ENCODE data around the gene LTK.

Gene LTK

DNA sequence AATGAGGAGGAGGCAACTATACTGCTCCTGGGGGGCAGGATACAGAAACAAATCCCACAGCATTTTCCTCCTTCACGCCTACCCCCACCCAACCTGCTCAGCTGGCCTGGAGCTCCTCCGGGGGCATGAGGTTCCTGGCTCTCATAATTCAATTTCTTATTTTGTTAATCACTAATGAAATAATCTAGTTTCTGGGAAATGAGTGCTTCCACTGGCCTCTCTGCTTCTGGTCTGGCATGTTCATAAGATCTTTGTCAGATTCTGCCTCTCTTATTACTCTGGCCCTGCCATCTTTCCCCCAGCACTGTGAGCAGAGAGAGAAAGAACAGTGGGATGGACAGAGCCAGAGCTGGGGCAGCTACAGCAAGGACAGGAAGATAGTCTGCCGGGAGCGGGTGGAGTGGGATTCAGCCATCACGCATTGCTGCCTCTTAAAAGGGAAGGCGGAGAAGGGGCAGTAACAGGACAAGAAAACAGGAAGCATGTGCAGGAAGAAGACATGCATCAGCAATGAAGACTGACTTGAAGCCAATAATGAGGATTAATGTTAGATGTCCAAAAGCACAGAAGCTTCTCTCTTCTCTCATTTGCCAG, 16.8 kb upstream of the LTK start:
- no peak for DNase-seq (ENCODE audit: low spot score)

DNA sequence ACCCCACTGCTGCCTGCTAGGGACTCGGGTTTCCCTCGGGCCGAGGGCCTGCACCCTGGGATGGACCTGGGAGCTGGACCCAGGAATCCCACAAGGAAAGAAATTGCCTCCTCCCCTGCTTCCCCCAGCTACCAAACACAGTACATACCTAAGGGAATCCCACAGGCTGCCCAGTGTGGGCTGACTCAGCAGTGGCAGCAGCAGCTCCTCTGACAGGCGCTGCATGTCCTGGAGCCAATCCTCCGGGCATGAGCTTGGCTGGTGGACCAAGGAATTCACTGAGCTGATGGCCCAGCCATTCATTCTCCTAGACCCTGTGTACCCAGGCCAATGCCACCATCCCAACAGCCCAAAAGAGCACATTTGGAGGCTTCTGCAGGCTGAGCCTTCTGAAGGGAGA, 9.5 kb upstream of the LTK start:
- DNase-seq (ENCODE audit: low spot score) = no peak

DNA sequence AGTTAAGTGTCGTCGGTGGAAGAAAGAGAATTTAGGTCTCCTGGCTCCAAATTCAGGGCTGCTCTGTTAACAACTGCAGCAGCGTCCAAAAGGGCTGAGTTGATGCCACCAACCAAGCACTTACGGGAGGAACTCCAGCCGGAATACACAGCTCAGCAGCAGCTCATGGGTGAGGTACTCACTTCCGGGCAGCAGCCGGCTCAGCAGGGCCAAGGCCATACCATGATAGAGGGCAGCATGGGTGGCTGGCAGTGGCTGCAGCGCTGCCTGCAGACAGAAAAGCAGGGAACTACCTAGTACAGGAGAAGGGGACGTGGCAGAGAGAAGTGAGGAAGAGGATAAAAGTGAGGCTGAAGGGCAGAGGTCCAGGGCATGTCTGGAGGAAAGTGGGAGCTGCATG, 8.0 kb upstream of the LTK start:
- no peak for DNase-seq (ENCODE audit: low spot score)

DNA sequence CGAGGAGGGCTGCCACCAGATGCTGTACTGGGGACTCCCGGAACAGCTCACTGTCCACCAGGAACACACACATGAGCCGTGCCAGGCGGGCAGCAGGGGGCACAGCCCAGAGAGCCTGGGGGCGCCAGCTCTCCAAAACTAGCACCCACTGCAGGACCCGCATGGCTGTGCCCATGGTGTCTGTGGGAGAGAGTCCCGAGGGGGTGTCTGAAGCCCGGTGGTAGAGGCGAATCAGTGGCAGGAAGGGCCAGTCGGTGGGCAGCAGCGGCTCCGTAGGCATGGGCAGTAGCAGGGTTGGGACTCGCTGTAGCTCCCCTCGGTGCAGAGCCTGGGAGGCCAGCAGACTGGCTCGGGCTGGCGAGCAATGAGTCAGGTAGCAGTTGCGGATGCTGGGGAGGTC, 7.0 kb upstream of the LTK start:
- no peak for DNase-seq (ENCODE audit: low spot score)

DNA sequence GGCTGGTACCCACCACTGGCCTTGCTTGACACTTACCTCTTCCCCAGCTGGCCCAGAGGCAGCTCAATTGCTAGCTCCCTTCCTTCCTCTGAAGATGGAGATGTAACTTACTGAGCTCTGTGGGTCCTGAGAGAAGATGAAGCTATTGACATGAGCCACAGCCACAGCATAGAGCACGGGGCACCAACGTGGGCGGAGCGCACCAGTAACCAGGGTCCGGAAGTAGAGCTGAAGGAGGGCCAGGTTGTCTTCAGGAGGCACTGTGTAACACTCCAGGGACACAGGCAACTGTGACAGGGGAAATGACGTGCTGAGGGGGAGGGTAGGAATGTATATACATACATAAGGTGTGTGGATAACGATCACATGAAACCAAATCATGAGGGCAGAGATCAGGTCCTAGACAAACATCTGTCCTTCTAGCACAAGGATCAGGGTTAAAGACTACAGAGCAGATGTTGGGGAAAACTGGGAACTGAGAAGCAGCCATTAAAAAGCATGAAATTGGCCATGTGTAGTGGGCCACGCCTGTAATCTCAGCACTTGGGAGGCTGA, 4.3 kb upstream of the LTK start:
- DNase-seq (ENCODE audit: low spot score) = no peak

DNA sequence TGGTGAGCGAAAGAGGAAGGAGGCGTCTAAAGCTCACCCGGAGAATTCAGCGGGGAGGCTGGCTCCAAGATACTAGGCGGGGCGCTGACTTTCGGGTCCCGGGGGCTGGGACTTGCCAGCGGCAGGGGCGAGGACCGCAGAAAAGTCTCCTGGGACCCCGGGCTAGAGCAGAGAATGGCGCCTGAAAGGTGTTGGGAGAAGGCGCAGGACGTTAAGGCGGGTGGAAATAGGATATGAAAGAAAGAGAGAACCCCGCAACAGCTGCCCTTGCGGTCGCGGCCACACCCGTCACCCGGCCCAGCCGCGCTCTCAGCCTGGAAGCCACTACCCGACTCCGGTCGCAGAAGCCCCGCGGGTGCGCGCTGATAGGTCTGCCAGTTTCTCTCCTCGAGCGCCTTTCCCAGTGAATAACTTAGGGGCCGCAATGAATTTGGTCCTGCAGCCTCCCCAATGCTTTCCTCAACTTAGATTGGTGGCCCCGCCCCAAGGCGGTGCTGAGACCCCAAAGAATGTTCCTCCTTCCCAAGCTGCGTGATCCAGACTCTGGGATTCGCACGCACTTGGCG, 604 bp downstream of the LTK start:
- peak; percentile 35 for DNase-seq (ENCODE audit: low spot score)

DNA sequence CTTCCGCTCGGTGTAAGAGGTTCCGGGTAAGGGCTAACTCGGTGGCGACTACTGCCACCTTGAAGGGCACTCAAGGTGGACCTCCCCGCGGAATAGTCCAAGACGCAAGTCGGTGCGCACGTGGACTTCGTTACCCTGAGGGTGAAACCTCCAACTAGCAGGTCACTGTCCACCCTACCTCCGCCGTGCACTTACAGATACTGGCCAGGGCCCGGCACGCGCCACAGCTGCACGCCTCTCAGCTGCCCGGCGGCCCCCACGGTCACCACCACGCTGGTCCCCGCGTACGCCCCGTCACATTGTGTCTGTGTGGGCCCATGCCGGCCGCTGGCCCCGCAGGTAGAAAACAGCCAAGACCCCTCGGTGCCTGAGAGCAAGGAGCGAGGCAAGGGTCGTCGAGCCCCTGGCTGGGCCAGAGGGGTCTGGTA, 1.1 kb downstream of the LTK start:
- no peak for DNase-seq (ENCODE audit: low spot score)

DNA sequence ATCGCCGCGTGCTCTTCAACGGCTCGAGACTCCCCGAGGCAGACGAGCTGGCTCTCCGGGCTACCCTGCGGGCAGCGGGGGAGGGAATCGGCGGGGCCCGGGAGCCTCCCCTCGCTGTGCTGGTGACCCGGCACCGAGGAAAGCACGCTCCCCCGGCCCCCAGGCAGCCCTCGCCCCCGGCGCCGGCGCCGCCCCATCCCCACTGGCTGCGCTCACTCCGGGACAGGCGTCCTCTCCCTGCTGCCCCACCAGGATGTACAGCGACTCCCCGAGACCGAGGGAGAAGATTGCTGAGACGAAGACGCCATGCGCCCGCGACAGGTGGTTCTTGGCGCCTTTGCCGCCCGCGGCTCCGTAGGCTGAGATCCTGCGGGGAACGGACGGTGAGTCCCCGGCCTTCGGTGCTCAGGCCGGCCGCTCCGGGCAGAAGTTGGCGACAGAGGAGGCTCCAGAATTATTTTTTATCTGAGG, 1.7 kb downstream of the LTK start:
- DNase-seq (ENCODE audit: low spot score) = no peak

DNA sequence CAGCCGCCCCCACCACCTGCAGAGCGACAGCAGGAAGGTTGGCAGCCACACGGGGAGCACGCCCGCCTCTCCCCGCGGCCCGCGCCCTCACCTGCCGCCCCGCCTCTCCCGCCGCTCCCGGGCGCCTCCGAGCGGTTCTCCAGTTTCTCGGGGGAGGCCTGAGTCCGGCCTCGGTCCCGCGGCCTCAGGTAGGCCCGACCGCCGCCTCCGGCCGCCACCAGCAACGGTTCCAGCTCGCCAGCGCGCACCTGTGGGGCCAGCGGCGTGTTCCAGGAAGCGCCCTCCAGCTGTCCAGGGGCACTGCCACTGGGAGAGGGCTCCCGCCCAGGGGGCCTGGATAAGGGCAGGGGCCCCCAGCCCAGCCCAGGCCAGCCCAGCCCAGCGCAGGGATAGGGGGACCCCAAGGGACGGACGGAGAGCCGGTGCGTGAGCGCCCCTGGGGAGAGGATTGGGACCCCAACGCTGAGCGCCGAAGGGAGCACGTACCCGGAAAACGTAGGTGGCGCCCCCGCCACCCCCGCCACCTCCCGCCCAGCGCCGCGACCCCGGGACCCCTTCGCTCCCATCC, 2.2 kb downstream of the LTK start:
- DNase-seq (ENCODE audit: low spot score) = no peak

DNA sequence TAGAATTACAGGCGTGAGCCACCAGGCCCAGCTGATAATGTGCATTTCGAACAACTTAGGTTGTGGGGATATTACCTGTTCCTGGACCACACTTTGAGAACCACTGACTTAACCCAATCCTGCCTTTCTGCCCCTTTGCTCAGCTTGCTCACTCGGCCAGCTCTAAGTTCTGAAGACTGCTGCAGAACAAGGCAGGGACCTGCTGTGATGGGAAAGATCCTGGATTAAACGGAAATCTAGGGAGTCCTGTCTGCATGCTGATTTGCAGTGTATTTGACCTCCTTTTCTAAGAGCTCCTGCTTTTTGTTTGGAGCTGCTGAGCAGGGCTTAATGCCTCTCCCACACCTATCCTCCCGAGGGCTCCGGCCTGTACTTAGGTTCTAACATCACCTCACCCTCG, 2.9 kb downstream of the LTK start:
- DNase-seq (ENCODE audit: low spot score) = no peak

DNA sequence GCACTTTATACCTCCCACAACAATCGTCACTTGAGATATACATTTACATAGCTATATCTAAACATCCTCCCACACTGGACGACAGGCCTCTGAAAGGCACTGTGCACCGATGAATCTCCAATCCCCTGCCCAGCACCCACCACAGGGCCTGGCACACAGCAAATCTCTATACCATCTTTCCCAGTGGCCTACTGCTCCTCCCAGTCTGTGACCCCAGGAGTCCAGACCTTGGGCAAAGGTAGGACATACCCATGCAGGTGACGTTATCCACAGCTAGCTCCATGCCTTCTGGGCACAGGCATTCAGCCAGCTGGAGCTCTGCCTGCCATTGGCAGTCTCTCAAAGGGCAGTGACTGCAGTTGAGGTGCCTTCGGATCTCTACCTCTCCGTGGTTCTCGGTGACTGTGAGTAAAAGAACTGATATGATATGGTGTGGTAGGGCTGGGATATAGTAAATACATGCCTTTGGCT, 5.8 kb downstream of the LTK start:
- DNase-seq (ENCODE audit: low spot score) = no peak

DNA sequence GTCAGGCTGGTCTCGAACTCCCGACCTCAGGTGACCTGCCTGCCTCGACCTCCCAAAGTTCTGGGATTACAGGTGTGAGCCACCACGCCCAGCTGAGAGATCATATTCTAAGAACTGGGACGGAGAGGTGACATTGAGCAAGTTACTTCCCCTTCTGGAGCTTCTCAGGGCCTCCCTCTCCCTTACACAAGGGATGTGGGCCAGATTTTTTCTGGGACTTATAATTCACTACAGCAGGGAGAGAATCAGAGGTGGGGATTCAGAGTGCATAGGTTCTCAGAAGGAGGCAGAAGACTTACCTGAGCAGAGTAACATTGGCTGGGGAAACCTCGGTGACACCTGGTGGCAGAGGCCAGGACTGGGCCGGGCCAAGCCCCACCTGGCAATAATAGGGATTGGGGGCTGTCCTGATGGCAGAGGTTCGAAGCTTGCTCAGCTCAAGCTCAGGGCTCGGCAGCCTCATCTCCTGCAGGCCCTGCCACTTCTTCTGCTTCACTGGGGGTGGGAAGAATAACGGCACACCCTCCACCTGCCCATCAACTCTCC, 6.8 kb downstream of the LTK start:
- no peak for DNase-seq (ENCODE audit: low spot score)

DNA sequence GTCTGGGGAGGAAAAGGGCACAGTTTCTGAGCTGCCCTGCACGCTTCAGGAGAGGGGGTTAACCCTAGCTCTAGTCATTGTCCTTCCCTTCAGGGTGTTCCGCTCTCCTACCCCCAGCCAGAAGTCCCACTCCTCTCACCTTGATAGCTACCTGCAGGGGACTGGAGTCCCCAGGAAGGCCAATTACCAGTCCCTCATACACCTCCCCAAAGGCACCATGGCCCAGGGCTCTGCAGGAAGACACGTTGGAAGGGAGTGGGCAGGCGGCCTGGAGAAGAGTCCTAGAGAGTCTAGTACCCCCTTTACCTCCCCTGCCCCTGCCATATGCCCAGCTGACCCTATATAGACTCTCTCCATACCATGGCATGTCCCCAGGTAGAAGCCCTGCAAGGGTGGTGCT, 7.9 kb downstream of the LTK start:
- DNase-seq (ENCODE audit: low spot score) = no peak

DNA sequence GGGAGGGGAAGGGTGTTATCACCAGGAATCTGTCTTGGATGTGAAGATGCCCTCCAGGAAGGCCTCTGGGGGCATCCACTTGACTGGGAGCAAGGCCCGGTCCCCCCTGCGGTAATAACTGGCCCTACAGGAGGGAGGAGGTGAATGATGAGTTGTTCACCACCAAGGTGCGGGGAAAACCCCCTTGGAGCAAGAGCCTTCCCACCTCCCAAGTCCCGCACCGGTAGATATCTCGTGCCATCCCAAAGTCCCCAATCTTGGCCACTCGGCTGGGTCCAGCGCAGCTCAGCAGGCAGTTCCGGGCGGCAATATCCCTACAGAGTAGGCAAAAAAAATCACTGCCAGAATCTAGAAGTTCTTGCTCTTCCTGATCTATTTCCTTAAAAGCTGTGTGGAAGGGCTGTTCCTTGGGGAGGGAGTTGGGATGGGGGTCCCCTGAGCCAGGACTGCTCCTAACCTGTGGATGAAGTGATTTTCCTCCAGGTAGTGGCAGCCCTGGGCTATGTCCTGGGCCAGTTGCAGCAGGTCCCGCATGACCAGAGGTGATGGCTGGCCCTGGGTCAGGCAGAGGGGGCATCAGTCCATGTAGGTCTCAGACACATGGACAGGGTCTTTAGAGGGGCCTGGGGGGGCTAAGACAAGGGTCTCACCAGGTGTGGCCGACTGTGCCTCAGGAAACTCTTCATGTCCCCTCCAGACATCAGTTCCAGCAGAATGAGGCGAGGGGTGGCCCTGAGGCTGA, 8.7 kb downstream of the LTK start:
- no peak for DNase-seq (ENCODE audit: low spot score)

DNA sequence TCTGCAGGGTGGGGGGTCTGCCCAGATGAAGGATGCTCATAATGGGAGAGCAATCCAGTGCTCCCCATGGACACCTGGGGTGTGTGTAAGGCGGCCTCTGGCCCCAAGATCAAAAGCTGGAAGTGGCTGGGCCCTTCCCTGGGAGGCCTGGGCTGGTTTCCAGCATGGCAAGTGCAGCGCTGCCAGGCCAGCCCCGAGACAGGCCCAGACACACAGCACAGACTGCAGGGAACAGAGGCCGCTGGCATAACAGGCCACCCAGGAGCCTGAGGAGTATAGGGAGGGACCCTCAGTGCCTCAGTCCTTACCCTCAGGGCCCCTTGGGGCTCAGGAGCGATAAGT, 10.0 kb downstream of the LTK start:
- no peak for DNase-seq (ENCODE audit: low spot score)

DNA sequence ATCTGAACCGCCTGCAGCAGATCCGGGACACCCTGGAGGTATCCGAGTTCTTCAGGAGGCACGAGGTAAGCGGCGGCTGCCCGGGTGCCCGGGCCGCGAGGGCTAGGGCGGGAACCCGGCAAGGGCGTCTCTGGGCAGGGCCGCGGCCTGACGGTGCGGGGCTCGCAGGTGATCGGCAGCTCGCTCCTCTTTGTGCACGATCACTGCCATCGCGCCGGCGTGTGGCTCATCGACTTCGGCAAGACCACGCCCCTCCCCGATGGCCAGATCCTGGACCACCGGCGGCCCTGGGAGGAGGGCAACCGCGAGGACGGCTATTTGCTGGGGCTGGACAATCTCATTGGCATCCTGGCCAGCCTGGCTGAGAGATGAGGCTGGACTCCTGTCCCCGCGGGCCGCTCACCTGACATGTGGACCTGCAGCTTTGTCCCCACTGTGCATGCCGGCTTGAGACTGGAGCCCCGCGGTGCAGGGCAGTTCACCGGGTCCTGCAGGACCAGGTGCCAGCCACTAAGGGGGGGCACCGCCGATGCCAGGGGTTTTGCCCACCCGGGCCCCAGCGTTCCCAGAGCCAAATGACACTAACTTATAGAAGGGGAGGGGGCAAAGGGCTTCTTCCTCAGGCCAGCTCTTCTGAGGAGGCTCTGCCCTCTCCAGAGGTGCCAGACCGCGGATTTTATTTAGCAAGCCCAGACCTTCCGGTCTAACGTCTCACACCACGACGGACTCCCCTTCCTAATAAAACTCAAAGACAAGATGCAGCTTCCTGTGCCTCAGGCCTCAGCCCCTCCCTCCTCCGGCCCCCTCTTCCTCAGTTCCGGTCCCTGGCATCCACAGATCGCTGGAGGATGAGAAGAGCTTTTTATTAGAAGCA, 10.6 kb downstream of the LTK start:
- no peak for DNase-seq (ENCODE audit: low spot score)

DNA sequence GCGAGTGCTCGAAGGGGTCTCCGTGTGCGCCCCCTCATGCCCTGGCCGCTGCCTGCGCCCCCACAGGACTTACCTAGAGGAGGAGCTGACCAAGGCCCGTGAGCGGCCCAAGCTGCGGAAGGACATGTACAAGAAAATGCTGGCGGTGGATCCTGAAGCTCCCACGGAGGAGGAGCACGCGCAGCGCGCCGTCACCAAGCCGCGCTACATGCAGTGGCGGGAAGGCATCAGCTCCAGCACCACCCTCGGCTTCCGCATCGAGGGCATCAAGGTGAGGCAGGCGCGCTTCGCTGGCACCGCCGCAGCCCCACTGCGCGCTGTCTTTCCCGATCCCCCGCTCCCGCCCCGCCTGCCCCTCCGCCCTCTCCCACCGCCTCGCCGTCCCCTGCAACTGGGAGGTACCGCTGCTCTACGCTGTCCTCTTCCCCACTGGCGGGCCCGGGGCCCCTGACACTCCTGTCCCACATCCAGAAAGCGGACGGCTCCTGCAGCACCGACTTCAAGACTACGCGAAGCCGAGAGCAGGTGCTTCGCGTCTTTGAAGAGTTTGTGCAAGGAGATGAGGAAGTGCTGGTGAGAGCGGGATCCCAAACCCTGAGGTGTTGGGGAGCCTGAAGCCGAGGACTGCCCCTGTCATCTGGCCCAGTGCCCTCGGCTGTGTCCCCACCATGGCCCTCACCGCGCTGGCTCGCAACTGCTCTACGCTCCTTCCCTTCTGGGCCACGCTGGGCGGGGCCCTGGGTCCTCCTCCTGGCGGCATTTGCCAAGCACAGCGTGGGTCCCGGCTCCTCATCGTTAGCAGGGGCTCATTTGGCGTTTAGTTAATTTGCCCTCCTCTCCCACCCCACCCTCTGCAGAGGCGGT, 11.5 kb downstream of the LTK start:
- DNase-seq (ENCODE audit: low spot score) = no peak

DNA sequence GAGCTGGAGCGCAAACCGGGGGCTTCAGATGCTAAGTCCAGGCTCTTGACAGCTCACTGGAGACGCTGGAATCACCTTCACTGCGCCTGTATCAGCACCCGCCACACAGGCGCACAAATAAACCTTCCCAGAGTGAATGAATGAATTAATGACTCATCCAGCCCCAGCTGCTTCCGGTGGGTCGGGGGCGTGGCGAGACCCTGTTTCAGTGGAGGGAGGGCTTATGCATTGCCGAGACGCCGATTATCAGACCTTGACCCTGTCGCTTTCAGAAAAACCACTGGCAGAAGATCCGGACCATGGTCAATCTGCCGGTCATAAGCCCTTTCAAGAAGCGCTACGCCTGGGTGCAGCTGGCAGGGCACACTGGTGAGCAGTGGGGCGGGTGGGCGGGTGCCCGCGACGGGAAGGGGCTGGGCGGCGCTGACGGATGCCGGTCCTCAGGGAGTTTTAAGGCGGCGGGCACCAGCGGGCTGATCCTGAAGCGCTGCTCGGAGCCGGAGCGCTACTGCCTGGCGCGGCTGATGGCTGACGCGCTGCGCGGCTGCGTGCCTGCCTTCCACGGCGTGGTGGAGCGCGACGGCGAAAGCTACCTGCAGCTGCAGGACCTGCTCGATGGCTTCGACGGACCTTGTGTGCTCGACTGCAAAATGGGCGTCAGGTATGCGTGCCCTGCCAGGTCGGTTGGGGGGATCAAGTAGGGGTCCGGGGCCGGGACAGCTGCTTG, 12.3 kb downstream of the LTK start:
- DNase-seq (ENCODE audit: low spot score) = no peak

DNA sequence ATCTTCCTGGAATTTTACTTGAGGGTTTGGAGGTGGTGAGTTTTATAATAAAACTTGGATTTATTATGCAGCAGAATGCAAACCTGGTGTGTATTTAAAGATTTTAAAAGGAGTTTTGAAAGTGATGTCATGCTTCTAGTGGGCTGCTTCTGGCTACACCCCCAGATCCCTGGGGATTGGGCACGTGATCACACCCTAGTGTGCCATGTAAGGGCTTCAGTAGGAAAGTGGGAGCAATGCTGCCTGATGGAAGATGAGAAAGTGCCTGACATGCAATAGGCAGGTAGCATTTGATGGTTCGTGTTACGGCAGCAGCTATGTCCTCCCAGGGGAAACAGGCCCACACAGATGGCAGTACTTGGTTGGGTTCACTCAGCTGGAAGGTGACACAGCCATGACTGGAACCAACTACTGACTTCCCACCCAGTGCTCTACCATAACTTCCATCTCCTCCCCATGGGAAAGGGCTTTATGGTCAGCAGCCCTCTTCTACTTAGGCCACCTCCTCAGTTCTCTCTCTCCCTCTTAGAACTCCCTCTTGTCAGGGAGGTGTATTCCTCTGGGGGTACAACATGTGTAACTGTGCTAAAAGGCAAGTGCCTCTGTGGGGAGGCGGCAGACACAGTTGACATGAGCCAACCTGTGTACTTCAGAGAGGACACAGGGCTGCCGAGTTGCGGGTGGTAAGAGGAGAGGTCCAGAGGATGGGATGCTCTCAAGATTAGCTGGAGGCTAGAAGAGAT, 14.3 kb downstream of the LTK start:
- DNase-seq (ENCODE audit: low spot score) = no peak
